SKM-1 (cell line): Measurements from ENCODE around the gene CCR4.
"Not testable (repeated sequence)": the region's sequence is repeated elsewhere in the genome, so short reads cannot be mapped to it uniquely, and the experiment has no call there.

Experiments
- DNase-seq: peaks from one replicate; lab custom pipeline; 2025; ENCODE audit not compliant: unreplicated experiment; lab: John Stamatoyannopoulos, UW

CCR4 gene

GRCh38 chr3:32950516-32950915, 928 bp upstream of the CCR4 start:
- DNase-seq = no peak

DNA sequence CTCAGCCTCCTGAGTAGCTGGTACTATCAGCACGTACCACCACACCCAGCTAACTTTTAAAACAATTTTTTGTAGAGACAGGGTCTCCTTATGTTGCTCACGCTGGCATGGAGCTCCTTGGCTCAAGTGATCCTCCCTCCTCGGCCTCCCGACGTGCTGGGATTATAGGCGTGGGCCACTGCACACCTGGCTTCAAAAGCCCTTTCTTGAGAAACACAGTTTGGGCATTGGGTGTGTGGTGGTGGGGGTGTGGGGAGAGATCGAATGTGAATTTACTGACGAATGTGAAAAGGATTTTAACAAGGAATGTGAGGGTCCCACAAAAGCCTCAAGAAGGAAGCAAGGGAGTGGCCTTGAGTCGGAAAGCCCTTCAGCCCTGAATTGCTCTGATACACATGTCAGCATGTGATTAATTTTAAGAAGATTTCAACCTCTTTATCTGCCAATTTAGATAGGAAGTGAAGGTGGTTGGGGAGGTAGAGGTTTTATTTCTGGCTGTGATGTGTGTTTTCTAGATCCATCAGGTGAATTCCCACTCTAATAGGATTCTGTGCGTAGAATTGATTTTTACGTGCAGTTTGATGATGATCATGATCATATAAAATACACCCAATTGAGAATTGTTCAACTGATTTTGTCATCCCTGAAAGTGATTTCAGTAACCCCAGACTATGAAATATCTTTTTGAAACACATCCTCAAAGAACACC, 1.1 kb downstream of the CCR4 start:
- DNase-seq = no peak

- no peak for DNase-seq
These were observed 3.1 kb downstream of the CCR4 start for GRCh38 chr3:32954506-32954905.

DNA sequence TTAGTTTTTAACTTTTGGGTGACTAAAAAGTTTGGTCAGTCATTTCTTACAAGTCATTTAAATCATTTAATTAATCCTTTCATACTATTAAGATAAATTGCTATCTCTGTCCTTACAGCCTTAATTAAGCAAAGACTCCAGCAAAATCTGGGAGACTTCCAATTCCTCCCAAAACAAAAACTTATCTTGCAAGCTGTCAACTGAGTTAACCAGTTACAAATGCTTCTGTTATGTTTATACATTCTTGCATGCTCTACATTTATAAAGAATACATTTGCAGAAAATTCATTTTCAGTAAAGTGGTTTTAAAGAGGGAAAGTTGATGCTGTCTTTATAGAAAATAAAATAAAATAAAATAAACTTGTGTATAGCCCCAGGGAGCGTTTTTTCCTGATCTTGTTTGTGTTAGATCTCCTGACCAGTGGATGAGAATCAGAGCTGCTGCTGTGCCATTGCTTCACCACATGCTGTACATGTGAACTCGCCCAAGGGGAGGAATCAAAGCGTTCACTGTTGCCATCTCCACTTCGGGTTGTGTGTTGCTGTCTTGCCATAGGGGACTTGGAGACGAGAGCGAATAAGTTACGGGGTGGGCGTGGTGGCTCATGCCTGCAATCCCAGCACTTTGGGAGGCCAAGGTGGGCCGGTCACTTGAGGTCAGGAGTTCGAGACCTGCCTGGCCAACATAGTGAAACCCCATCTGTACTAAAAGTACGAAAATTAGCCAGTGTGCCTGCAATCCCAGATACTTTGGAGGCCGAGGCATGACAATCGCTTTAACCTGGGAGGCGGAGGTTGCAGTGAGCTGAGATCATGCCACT, 5.5 kb downstream of the CCR4 start:
- no peak for DNase-seq

GRCh38 chr3:32958509-32958908, 7.1 kb downstream of the CCR4 start:
- no peak for DNase-seq

DNA sequence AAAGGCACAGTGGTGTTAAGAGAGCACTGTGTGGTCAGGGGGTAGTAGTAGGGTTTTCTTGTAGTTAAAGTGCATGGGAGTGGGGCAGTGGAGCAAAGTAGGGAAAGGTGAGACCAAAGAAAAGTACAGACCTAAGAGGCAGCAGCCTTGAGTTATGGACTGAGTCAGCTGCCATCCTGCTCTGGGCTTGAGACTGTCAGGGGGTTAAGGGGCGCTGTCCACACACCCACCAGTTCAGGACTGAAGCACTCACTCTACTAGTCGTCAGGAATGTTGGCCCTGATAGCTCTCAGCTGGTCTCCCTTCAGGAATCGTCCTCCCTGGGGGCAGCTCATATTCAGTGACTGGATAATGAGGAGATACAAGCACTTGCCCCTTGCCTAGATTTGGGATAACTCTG, 7.9 kb downstream of the CCR4 start:
- no peak for DNase-seq

- DNase-seq = no peak
These were observed 9.1 kb downstream of the CCR4 start for GRCh38 chr3:32960404-32961170.

GRCh38 chr3:32961189-32961715, 9.8 kb downstream of the CCR4 start:
- DNase-seq = no peak

GRCh38 chr3:32963871-32964270, 12.4 kb downstream of the CCR4 start:
- DNase-seq = no peak

DNA sequence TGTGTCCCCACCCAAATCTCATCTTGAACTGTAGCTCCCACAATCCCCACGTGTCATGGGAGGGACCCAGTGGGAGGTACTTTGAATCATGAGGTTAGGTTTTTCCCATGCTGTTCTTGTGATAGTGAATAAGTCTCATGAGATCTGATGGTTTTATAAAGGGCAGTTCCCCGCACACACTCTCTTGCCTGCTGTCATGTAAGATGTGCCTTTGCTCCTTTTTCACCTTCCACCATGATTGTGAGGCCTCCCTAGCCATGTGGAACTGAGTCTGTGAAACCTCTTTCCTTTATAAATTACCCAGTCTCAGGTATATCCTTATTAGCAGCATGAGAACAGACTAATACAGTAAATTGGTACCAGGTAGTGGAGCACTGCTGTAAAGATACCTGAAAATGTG, 13.3 kb downstream of the CCR4 start:
- not testable (repeated sequence) for DNase-seq

DNA sequence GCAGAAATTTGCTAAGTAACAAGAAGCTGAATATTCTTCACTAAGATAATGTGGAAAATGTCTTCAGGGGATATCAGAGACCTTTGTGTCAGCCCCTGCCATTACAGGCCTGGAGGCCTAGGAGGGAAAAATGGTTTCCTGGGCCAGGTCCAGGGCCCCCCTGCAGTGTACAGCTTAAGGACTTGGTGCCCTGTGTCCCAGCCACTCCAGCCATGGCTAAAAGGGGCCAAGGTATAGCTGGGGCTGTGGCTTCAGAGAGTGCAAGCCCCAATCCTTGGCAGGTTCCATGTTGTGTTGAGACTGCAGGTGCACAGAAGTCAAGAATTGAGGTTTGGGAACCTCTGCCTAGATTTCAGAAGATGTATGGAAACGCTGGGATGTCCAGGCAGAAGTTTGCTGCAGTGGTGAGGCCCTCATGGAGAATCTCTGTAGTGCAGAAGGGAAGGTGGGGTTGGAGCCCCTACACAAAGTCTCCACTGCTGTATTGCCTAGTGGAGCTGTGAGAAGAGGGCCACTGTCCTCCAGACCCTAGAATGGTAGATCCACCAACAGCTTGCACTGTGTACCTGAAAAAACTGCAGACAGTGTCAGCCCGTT, 14.3 kb downstream of the CCR4 start:
- not testable (repeated sequence) for DNase-seq

GRCh38 chr3:32966627-32967026, 15.2 kb downstream of the CCR4 start:
- not testable (repeated sequence) for DNase-seq

DNA sequence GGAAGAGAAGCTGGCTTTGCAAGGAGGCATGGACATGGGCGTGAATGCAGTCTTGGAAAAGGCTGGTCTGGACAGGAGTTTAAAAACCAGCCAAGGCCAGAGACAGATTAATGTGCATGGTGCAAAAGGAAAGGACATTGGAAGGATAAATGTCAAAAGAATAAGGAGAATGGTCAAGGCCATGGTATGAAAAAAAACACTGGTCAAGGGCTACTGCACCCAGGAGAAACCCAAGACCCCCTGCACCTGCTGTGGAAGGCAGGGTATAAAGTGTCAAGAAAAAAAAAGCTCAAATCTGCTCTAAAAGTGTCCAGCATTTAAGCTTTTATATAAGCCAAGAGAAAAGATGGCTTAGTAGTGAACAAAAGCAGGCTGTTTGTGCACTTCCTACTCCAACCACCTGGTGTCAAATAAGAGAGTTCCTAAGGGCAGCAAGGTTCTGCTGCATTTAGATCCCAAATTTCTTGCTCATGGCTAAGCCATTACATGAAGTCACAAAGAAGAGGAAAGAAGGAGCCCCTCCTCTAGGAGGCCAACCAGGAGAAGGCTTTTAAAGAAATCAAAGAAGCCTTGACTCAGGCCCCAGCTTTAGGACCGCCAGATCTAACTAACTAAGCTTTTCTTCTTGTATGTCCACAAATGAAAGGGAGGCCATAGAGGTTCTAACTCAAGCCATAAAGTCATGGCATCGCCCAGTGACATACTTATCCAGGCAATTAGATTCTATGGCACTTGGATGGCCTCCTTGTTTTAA, 16.9 kb downstream of the CCR4 start:
- DNase-seq = no peak

DNA sequence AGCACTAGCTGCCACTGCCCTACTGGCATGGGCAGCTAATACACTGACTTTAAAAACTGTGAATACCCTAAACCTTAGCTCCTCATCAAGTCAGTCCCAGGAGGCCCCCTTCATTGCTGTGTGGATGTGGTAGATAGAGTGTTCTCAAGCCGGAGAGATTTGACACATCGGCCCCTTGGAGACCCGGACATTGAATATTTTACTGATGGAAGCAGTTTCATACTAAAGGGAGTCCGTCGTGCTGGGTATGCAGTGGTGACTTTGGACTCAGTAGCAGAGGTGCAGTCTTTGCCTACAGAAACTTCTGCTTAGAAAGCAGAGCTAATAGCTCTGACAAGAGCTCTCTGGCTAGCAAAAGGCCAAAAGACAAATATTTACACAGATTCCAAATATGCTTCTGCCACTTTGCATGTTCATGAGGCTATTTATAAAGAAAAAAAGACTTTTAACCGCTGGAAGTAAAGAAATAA, 17.5 kb downstream of the CCR4 start:
- no peak for DNase-seq

GRCh38 chr3:32969656-32970055, 18.2 kb downstream of the CCR4 start:
- DNase-seq = no peak

DNA sequence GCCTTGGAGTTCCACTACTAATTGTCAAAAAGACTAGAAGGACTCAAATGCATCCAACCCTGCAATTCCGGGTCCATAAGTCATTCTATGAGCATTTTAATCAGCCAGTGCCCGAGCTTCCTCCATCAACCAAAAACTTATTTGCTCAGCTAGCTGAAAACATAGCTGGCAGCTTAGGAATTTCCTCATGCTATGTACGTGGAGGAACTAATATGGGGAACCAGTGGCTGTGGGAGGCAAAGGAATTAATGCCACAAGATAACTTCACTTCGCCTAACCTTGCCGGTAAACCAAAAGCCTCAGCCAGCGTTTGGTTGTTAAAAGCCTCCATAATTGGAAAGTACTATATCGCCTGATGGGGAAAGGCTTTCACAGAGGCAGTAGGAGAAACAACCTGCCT, 19.8 kb downstream of the CCR4 start:
- DNase-seq = not testable (repeated sequence)

DNA sequence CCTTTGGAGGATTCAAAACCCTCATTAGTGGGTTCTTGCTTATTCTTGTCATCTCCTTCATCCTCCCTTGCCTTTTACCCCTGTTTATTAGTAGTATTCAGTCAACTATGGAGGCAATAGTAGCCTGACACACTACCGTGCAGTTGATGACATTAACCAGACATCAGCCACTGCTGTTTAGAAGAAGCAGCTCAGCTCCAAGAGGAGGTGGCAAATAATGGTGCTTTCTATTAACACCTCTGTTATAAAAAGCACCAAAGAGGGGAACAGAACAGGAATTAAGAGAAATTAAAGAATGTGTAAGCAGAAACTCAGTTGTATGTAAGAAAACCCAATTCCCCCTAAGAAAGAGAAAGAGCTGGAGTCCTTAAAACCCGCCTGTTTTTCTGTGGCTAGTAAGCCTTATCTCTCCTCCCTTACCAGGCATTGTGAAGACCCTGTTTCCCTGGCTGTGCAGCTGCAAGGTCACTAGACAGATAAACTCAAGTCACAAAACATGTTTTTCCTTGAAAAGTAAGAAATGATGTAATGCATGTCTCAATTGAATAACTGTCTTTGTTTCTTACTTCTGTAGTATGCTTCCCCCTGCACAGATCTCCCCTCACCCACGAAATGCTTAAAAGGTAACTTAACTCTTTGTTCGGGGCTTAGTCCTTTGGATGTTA, 21.2 kb downstream of the CCR4 start:
- DNase-seq = no peak

- no peak for DNase-seq
These were observed 22.5 kb downstream of the CCR4 start for GRCh38 chr3:32973982-32974381.

- DNase-seq = no peak
These were observed 24.6 kb downstream of the CCR4 start for GRCh38 chr3:32975891-32976595.
